Stimulated activated CD8-positive, alpha-beta memory T cell treated with anti-CD3 and anti-CD28 coated beads, Interleukin-2, amount 100 ng/mL, for 48 hours (primary cell): ENCODE measurements around the gene EHBP1.
"Not testable (repeated sequence)": the region's sequence is repeated elsewhere in the genome, so short reads cannot be mapped to it uniquely, and the experiment has no call there.

Experiments used
- DNase-seq, 2 donors: peaks; one replicate each; pipeline ENCODE4 v3.0.0-alpha.2; 2020; ENCODE audit warnings: low read depth in 2 of 2

Gene EHBP1

GRCh38 chr2:62733546-62733945, 28.0 kb downstream of the EHBP1 start:
- DNase-seq: no peak

DNA sequence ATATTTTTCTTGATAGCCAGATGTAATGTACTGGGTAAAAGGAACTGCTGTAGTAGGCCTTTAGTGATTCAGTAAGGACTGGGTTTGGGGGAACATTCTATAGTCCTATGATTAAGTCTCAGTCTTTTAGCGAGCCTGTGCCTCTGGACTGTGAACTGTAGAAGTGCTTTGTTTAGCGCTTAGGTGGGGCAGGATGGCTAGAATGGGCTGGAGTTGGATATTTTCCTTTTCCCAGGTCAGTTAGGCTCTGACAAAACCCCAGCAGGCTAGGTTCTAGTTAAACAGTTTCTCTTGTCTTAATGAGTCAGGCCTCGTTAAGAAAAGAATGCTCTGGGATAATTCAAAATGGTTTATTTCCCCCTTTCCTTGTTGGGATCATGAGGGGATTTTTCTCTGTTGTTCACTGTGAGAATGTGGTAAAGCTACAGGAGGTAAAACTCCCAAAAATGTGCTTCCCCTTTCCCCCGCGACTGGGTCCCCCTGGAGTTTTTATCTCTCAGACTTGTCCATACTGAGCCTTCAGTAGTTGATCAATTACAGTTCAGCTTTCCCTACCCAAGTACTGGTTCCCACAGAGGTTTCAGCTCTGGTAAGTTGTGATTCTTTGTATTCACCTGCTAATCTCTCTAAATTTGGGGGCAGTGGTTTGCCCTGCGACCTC, 31.5 kb downstream of the EHBP1 start:
- no peak for DNase-seq

DNA sequence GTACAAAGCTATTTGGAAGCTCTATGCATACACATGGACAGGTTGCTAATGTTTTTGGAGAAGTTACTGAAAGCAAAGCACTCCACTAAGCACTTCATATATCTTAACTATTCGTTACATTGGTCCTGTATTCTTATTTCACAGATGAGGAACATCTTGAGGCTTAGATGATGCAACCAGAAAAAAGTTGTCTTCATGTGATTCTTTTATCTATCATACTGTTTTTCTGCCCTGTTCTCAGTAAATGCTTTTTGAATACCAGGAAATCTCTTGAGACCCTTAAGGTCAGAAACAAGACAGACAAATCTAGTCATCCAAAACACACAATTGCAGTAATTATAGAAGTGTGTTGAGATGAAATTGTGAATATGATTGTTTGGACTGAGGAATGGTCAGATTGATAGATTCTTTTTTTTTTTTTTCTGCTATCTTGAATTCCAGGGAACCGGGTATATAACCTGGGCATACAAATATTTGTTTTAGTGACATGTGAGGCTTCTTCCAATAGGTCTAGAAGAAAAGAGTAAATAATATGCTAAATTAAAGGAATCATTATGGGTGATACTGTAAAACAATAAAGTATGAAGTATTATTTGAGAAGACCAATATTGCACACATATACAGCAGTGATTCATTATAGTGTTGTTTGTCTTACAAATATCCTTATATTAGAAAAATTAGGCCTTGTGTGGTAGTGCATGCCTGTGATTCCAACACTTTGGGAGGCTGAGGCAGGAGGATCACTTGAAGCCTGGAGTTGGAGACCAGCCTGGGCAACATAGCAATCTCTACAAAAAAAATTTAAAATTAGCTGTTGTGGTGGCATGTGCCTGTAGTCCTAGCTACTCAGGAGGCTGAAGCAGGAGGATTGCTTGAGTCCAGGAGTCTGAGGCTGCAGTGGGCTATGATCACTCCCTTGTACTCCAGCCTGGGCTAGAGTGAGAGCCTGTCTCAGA, 33.7 kb downstream of the EHBP1 start:
- DNase-seq: no peak

- DNase-seq: no peak
Observed at GRCh38 chr2:62740221-62740620, 34.7 kb downstream of the EHBP1 start.

- DNase-seq: no peak
Observed at GRCh38 chr2:62741127-62741526, 35.6 kb downstream of the EHBP1 start.

DNA sequence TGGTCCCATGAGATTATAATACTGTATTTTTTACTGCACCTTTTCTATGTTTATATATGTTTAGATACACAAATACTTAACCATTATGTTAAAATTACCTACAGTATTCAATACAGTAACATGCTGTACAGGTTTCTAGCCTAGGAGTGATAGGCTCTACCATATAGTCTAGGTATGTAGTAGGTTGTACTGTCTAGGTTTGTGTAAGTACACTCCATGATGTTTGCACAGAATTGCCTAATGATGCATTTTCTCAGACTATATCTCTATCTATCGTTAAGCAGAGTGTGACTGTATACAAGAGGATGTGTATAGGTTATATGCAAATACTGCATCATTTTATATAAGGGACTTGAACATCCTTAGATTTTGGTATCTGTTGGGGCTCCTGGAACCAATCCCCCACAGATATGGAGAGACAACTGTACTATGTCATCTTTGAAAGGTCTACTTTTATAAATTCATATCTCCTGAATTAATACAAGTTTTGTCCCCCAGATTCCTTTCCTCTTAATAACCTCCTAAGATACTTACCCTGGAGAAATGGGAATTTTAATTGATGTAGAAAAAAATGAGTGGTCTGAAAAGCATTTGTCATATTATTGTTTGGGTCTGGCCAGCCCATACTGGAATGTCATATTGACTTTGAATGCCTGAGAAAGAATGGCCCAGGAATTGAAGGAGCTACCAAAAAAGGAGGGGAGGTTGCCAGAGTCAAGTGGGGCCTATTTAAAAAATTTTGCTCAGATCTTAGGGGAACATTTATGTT, 36.6 kb downstream of the EHBP1 start:
- no peak for DNase-seq

DNA sequence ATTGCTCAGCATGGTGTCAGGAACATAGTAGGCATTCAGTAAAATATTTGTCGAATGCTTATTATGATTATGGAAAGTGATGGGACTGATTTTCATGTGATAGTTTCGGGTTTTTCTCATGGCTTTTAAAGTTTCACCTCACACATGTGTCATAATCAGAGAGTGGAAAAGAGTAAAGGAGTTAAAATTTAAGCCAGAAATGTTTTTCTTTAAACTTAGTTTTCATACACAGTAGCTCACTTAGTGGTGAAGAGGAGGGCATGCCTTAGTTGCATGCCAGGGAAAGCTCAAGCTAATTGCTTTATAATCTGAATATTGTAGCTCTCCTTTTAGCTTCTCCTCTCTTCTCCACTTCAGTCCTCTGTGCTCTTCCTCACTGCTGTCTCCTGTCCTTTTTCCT, 38.0 kb downstream of the EHBP1 start:
- DNase-seq: no peak

DNA sequence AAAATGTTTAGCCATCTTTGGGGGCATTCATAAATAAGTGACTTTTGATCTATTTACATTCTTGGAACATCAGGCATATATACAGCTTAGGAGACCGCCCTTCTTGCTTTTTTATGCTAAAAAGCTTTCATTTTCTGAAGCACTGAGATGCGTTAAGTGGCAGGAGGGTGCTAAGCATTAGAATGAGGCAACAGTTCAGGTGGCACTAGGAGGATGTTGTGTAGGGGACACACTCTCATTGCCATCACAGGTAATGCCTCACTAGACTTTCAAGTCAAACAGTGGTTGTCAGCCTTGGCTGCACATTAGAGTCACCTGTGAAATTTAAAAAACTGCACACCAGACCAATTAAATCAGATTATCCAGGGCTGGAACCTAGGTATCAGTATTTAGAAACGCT, 39.1 kb downstream of the EHBP1 start:
- DNase-seq: no peak

DNA sequence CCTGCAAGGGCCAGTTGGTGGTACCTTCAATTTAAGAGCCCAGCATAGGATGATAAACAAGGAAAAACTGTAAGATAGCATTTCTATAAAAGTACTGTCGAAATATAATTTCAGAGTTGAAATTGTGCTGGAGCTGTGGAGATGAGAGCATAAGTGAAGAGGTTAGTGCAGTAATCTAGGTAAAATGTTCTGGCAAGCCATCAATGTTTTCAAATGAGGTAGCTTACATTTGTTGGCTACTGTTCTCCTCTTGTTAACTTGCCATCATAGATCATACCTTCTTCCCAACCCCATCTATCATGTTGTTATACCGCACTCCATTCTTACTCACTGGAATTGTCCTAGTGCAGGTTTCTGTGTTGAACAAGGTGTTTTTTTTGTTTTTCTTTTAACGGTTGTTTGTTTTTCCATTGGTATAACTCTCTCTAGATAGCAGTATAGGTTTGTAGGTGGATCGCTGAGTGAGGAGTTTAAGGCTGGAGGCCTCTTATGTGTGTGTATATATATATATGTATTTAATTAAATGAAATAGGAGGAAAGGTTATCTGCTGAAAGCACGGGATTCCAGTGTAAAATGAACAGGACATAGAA, 40.5 kb downstream of the EHBP1 start:
- DNase-seq: no peak

- no peak for DNase-seq
Observed at GRCh38 chr2:62747169-62747568, 41.7 kb downstream of the EHBP1 start.

GRCh38 chr2:62747876-62748275, 42.4 kb downstream of the EHBP1 start:
- no peak for DNase-seq

- DNase-seq: not testable (repeated sequence)
Observed at GRCh38 chr2:62749111-62749510, 43.6 kb downstream of the EHBP1 start.

- no peak for DNase-seq
Observed at GRCh38 chr2:62757029-62757428, 51.5 kb downstream of the EHBP1 start.

GRCh38 chr2:62760026-62760425, 54.5 kb downstream of the EHBP1 start:
- no peak for DNase-seq

- DNase-seq: no peak
Observed at GRCh38 chr2:62760555-62760954, 55.0 kb downstream of the EHBP1 start.

DNA sequence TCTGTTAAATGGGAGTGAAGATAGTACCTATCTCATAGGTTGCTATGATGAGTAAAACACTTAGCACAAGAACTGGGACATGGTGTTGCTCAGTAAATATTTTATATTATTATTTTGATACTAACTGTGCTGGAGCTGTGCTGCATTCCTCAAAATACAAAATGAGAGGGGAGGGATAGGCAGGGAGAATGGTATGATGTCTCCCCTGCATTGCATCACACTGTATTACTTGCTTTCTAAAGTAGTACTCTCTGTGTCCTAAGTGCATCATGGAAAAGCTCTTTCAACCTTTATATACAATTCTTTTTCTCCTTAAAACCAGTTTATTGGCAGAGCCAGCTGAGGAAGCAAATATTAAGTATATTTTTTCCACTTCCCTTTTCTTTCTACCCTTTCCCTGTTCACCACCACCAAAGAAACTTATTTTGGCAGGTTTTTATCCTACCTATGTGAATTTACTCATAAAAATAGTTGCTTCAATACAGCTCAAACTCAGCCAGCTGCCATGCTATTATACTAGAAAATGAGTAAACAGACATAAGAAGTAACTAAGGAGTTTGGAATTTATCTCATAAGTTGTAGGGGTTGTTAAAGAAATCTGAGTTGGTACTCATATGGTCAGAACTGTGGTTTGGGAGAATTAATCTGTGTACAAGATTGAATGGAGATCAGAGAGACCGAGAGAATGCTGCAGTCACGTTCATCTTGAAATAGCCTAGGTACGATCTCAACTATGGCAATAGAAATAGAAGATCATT, 60.3 kb downstream of the EHBP1 start:
- DNase-seq: no peak

GRCh38 chr2:62768615-62769014, 63.1 kb downstream of the EHBP1 start:
- no peak for DNase-seq

GRCh38 chr2:62770629-62771028, 65.1 kb downstream of the EHBP1 start:
- DNase-seq: no peak

DNA sequence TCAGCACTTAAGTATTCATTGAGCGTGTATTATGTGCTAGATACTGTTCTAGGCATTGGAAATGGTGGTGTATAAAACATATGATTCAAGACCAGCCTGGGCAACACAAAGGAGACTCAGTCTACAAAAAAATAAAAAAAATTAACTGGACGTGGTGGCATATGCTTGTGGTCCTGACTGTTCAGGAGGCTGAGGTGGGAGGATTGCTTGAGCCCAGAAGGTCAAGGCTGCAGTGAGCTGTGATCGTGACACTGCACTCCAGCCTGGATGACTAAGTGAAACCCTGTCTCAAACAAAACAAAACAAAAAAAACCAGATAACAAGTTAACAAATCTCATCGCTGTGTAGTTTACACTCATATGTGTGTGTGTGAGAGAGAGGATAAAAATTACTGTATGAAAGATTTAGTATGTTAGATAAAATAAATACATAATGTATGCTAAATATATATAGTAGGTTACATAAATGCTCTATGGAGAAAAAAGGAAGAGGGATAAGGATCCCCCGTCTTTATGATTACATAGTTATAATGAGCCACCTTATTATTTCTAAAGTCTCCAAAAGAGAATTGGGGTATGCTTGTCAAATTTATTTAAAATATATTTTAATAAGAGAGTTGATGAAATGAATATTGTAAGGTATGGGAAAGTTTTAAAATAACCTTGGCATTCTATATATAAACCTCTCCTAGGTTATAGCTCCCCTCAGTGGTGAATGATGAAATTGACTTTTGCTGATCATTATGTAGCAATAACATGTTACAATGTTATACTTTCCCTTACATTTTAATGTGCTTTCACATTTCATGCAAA, 69.2 kb downstream of the EHBP1 start:
- no peak for DNase-seq

DNA sequence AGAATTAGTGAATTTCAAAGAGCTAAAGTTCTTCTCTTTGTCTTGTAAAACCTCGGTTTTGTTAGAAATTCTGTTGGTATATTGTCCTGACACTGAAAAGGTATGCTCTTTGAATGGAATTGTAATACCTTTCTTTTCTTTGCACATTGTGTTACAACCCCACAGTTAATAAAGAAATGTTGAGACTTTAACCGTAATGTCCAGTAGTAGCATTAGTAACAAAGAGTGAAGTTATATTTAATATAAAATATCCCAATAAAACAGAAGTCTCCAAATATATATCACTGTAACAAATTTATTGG, 69.8 kb downstream of the EHBP1 start:
- no peak for DNase-seq

GRCh38 chr2:62783679-62784078, 78.2 kb downstream of the EHBP1 start:
- DNase-seq: no peak
